Panc1 (cell line): ENCODE measurements around the gene SEH1L.

Source experiments
- CTCF ChIP-seq: fragments of 450-650 bp; IDR thresholded peaks from 2 replicates; pipeline ENCODE4 v1.5.1; 2017; ENCODE audit warnings: mild to moderate bottlenecking
- POLR2AphosphoS5 ChIP-seq: IDR thresholded peaks from 2 replicates; pipeline ENCODE4 v1.6.1; 2012; ENCODE audit warnings: mild to moderate bottlenecking, low read depth, low read length, moderate library complexity
- REST ChIP-seq, 2 experiments: IDR thresholded peaks; 2 replicates each; pipeline ENCODE4 v1.6.1; 2011 to 2012; ENCODE audit warnings: low read depth in 2 of 2, control low read depth in 1 of 2, low read length in 1 of 2, mild to moderate bottlenecking in 1 of 2, moderate library complexity in 1 of 2; ENCODE audit not compliant: insufficient read depth in 1 of 2
- SIN3A ChIP-seq: IDR thresholded peaks from 2 replicates; pipeline ENCODE4 v1.6.1; 2012; ENCODE audit warnings: low read depth, mild to moderate bottlenecking, low read length, moderate library complexity, borderline replicate concordance; ENCODE audit not compliant: insufficient read depth
- TCF7L2 ChIP-seq: IDR thresholded peaks from 2 replicates; pipeline ENCODE4 v1.6.1; 2011; ENCODE audit warnings: mild to moderate bottlenecking, low read depth, low read length, inconsistent platforms

GRCh38 chr18:12921178-12921577 lies 26.6 kb upstream of the SEH1L start:
- no peak for TF ChIP-seq POLR2AphosphoS5
- TF ChIP-seq CTCF: no peak
- no peak for TF ChIP-seq SIN3A
- TF ChIP-seq REST (IDR thresholded peaks at IDR 0.05; ENCODE audit: insufficient read depth in 1 of 2, low read depth in 2 of 2, low read length in 1 of 2): no peak
- TF ChIP-seq TCF7L2: no peak
